IMR-90 (cell line): Measurements from ENCODE around the gene GLCE. TPM values are rescaled to one million over a fixed set of nuclear protein-coding genes. Genes with fewer than 3 reads are reported as not detected.

Experiments
- ATAC-seq: fragments of 200-7000 bp; cut with Tn5 transposase; 2 replicates; pipeline ENCODE4 v1.9.1; 2020; ENCODE audit warnings: low read depth, mild to moderate bottlenecking, moderate library complexity
- BruUV-seq: library from RNA; stranded (reverse); fragments of 400-500 nt; replicated peaks from 2 replicates; lab custom pipeline; 2021; lab: Mats Ljungman, UMichigan
- CTCF ChIA-PET: fragments of 300-600 bp; formaldehyde crosslinking; extraction: SDS; loops from one replicate; lab custom pipeline; 2021; ENCODE audit warnings: antibody characterized with exemption; lab: Yijun Ruan, JAX
- POLR2A ChIA-PET: fragments of 300-600 bp; sonication (Branson Sonifier 250); formaldehyde crosslinking; loops from one replicate; lab custom pipeline; 2022; ENCODE audit warnings: antibody characterized with exemption; ENCODE audit not compliant: unreplicated experiment; lab: Charles Lee
- DNase-seq: peaks from one replicate; pipeline ENCODE4 v3.0.0; 2013
- H2AFZ ChIP-seq: replicated peaks from 2 replicates; pipeline ENCODE3; 2013; ENCODE audit warnings: low read length, mild to moderate bottlenecking; ENCODE audit not compliant: poor library complexity
- H2AK5ac ChIP-seq: 2 replicates; pipeline ENCODE4 v1.6.1; 2013; ENCODE audit warnings: low read depth, low read length, inconsistent platforms
- H2AK9ac ChIP-seq: replicated peaks from 2 replicates; pipeline ENCODE3; 2013; ENCODE audit warnings: mild to moderate bottlenecking, low read depth, low read length, moderate library complexity; ENCODE audit not compliant: poor library complexity
- H2BK120ac ChIP-seq: 2 replicates; pipeline ENCODE4 v1.6.1; 2013; ENCODE audit warnings: low read depth, low read length, inconsistent platforms
- H2BK15ac ChIP-seq: 3 replicates; pipeline ENCODE4 v1.6.1; 2013; ENCODE audit warnings: low read depth, low read length, inconsistent platforms
- H2BK20ac ChIP-seq: 2 replicates; pipeline ENCODE4 v1.6.1; 2013; ENCODE audit warnings: low read depth, mild to moderate bottlenecking, inconsistent platforms, low read length, moderate library complexity
- H2BK5ac ChIP-seq: 2 replicates; pipeline ENCODE4 v1.6.1; 2013; ENCODE audit warnings: mild to moderate bottlenecking, low read depth, low read length, inconsistent platforms; ENCODE audit not compliant: poor library complexity, severe bottlenecking
- H3K14ac ChIP-seq: replicated peaks from 2 replicates; pipeline ENCODE4 v1.6.1; 2013; ENCODE audit warnings: low read depth, low read length, inconsistent platforms
- H3K18ac ChIP-seq: 2 replicates; pipeline ENCODE4 v1.6.1; 2013; ENCODE audit warnings: low read depth, low read length, control low read depth
- H3K23ac ChIP-seq: 2 replicates; pipeline ENCODE4 v1.6.1; 2013; ENCODE audit warnings: low read depth, low read length, inconsistent platforms
- H3K27ac ChIP-seq: 2 replicates; pipeline ENCODE4 v1.5.1; 2013; ENCODE audit warnings: mild to moderate bottlenecking, control low read depth, low read length; ENCODE audit not compliant: insufficient read depth
- H3K27me3 ChIP-seq: 2 replicates; pipeline ENCODE4 v1.6.1; 2013; ENCODE audit warnings: low read length; ENCODE audit not compliant: control insufficient read depth, insufficient read depth
- H3K36me3 ChIP-seq: 2 replicates; pipeline ENCODE4 v1.6.1; 2013; ENCODE audit warnings: low read length, mixed read lengths; ENCODE audit not compliant: control insufficient read depth, insufficient read depth
- H3K4ac ChIP-seq: 2 replicates; pipeline ENCODE4 v1.6.1; 2013; ENCODE audit warnings: low read depth, low read length, inconsistent platforms
- H3K4me1 ChIP-seq: 2 replicates; pipeline ENCODE4 v1.6.1; 2013; ENCODE audit warnings: low read length, mixed read lengths; ENCODE audit not compliant: control insufficient read depth, insufficient read depth
- H3K4me2 ChIP-seq: 2 replicates; pipeline ENCODE4 v1.6.1; 2013; ENCODE audit warnings: low read depth, mild to moderate bottlenecking, control low read depth, low read length, moderate library complexity
- H3K4me3 ChIP-seq: 2 replicates; pipeline ENCODE4 v1.5.1; 2013; ENCODE audit warnings: low read depth, mild to moderate bottlenecking, control low read depth, low read length, moderate library complexity; ENCODE audit not compliant: insufficient read depth
- H3K56ac ChIP-seq: 2 replicates; pipeline ENCODE4 v1.6.1; 2013; ENCODE audit warnings: low read length, inconsistent platforms; ENCODE audit not compliant: insufficient read depth; ENCODE audit errors: extremely low read depth
- H3K79me1 ChIP-seq, 2 experiments: 2 replicates each; pipeline ENCODE4 v1.6.1; 2013; ENCODE audit warnings: low read length in 2 of 2, inconsistent platforms in 1 of 2, low read depth in 1 of 2
- H3K9ac ChIP-seq: 2 replicates; pipeline ENCODE4 v1.6.1; 2013; ENCODE audit warnings: low read depth, low read length, control low read depth
- H3K9me1 ChIP-seq: 2 replicates; pipeline ENCODE4 v1.6.1; 2013; ENCODE audit warnings: low read length, inconsistent platforms; ENCODE audit not compliant: insufficient read depth
- H3K9me3 ChIP-seq: 2 replicates; pipeline ENCODE4 v1.6.1; 2013; ENCODE audit warnings: low read length; ENCODE audit not compliant: control insufficient read depth, insufficient read depth
- H4K20me1 ChIP-seq: 2 replicates; pipeline ENCODE4 v1.6.1; 2013; ENCODE audit warnings: low read length, inconsistent platforms; ENCODE audit not compliant: insufficient read depth
- H4K5ac ChIP-seq: 2 replicates; pipeline ENCODE4 v1.6.1; 2013; ENCODE audit warnings: mild to moderate bottlenecking, low read depth, low read length, control low read depth
- H4K8ac ChIP-seq, 2 experiments: 2 replicates each; pipeline ENCODE4 v1.6.1; 2013; ENCODE audit warnings: low read depth in 2 of 2, low read length in 2 of 2, control low read depth in 1 of 2, inconsistent platforms in 1 of 2
- H4K91ac ChIP-seq: 2 replicates; pipeline ENCODE4 v1.6.1; 2013; ENCODE audit warnings: low read depth, low read length, inconsistent platforms; ENCODE audit not compliant: insufficient read depth
- BHLHE40 ChIP-seq: fragments of 150-350 bp; IDR thresholded peaks from 2 replicates; pipeline ENCODE4 v1.6.1; 2016; ENCODE audit warnings: mild to moderate bottlenecking, low read depth, low read length
- CEBPB ChIP-seq: IDR thresholded peaks from 2 replicates; pipeline ENCODE4 v1.6.1; 2012; ENCODE audit warnings: low read depth, low read length, improper control_type of control experiment
- CHD1 ChIP-seq: IDR thresholded peaks from 2 replicates; pipeline ENCODE4 v1.6.1; 2012; ENCODE audit warnings: low read depth, low read length, improper control_type of control experiment
- CTCF ChIP-seq: conservative IDR thresholded peaks from 2 replicates; pipeline ENCODE4 v1.5.1; 2012; ENCODE audit warnings: mild to moderate bottlenecking, low read depth, low read length, improper control_type of control experiment
- ELK1 ChIP-seq: fragments of 150-350 bp; IDR thresholded peaks from 2 replicates; pipeline ENCODE4 v1.6.1; 2016; ENCODE audit warnings: low read depth, mild to moderate bottlenecking, low read length, moderate library complexity, borderline replicate concordance
- FOS ChIP-seq: fragments of 150-350 bp; IDR thresholded peaks from 2 replicates; pipeline ENCODE4 v1.6.1; 2016; ENCODE audit warnings: low read depth, low read length
- MAFK ChIP-seq: IDR thresholded peaks from 2 replicates; pipeline ENCODE4 v1.6.1; 2012; ENCODE audit warnings: low read depth, low read length, improper control_type of control experiment
- MAZ ChIP-seq: IDR thresholded peaks from 2 replicates; pipeline ENCODE4 v1.6.1; 2012; ENCODE audit warnings: low read depth, mild to moderate bottlenecking, low read length, improper control_type of control experiment, moderate library complexity, borderline replicate concordance
- MXI1 ChIP-seq: IDR thresholded peaks from 2 replicates; pipeline ENCODE4 v1.6.1; 2012; ENCODE audit warnings: low read depth, mild to moderate bottlenecking, low read length, moderate library complexity, borderline replicate concordance
- NFE2L2 ChIP-seq: fragments of 150-350 bp; IDR thresholded peaks from 2 replicates; pipeline ENCODE4 v1.6.1; 2016; ENCODE audit warnings: low read depth, mild to moderate bottlenecking, low read length
- POLR2A ChIP-seq: IDR thresholded peaks from 2 replicates; pipeline ENCODE4 v1.6.1; 2012; ENCODE audit warnings: mild to moderate bottlenecking, low read depth, low read length
- RAD21 ChIP-seq: IDR thresholded peaks from 2 replicates; pipeline ENCODE4 v1.6.1; 2012; ENCODE audit warnings: low read length, improper control_type of control experiment
- RCOR1 ChIP-seq: IDR thresholded peaks from 2 replicates; pipeline ENCODE4 v1.6.1; 2012; ENCODE audit warnings: mild to moderate bottlenecking, low read length, improper control_type of control experiment; ENCODE audit not compliant: insufficient replicate concordance
- RFX5 ChIP-seq: IDR thresholded peaks from 2 replicates; pipeline ENCODE4 v1.8.0; 2012; ENCODE audit warnings: low read depth, mild to moderate bottlenecking, low read length, moderate library complexity
- SMC3 ChIP-seq: fragments of 150-350 bp; IDR thresholded peaks from 2 replicates; pipeline ENCODE4 v1.6.1; 2016; ENCODE audit warnings: low read depth, mild to moderate bottlenecking, antibody characterized with exemption, low read length, moderate library complexity
- USF2 ChIP-seq: fragments of 150-350 bp; IDR thresholded peaks from 2 replicates; pipeline ENCODE4 v1.6.1; 2017; ENCODE audit warnings: mild to moderate bottlenecking, antibody characterized with exemption, low read length, low read depth
- WGBS, 2 experiments: methylation state at CpG; one replicate each; pipeline versions ENCODE4 v1.1.5 to v1.1.7; 2013; ENCODE audit warnings: missing lambda C conversion rate in 2 of 2; ENCODE audit not compliant: insufficient read length in 1 of 2; ENCODE audit errors: extremely low coverage in 2 of 2; 5-methylcytosine and 5-hydroxymethylcytosine counted together
- dilution Hi-C: fragments of 300-500 bp; cut with HindIII; formaldehyde crosslinking; loops from one replicate; pipeline ENCODE4 v1.14.3; 2018; ENCODE audit warnings: low sequenced_read_pairs; ENCODE audit not compliant: unreplicated experiment
- in situ Hi-C: fragments of 300-500 bp; cut with MboI; formaldehyde crosslinking; loops from 3 replicates; pipeline ENCODE4 v1.14.3; 2019; ENCODE audit warnings: low sequenced_read_pairs, inconsistent platforms, mixed read lengths
- intact Hi-C: fragments of 100-400 bp; cut with micrococcal nuclease; formaldehyde crosslinking; loops from 2 replicates; pipeline ENCODE4 v1.10.0; 2022
- polyA plus RNA-seq, 3 experiments: library from polyadenylated mRNA; depleted of rRNA; stranded (reverse); fragments of >200 nt; gene quantifications; 2 replicates each; pipeline ENCODE4 v1.2.3, GENCODE V29; 2012; ENCODE audit warnings: low replicate concordance in 1 of 3
- total RNA-seq: library from RNA; depleted of rRNA; stranded (reverse); fragments of >200 nt; gene quantifications from 2 replicates; pipeline ENCODE4 v1.2.3, GENCODE V29; 2012

Gene GLCE
- total and polyA plus RNA-seq, 2 of the 4 experiments (the other 2 are of a cell fraction): 15.3 to 29.6 TPM

- WGBS, 2 experiments: 98% methylated on average over 7 of the region's 12 CpGs; no CpG with 5 or more reads in 1 of the 2 experiments
Measured at GRCh38 chr15:69285834-69286233, 125.4 kb downstream of the GLCE start.

More at GRCh38 chr15:69285834-69286233, 125.4 kb downstream of the GLCE start:
- H3K36me3 ChIP-seq: no peaks in the 10 kb centered on the region
- H2BK20ac ChIP-seq: no peak overlapping the region
- no peak overlapping the region for H3K4ac ChIP-seq
- in situ Hi-C loops: no loop called here
- POLR2A ChIA-PET: no interaction called here
- H3K4me3 ChIP-seq: no peak overlapping the region
- H3K56ac ChIP-seq: no peak overlapping the region
- no peak overlapping the region for H2AFZ ChIP-seq
- no peak overlapping the region for H4K91ac ChIP-seq
- no peak overlapping the region for H4K8ac ChIP-seq
- no peak overlapping the region for H3K14ac ChIP-seq
- H3K4me2 ChIP-seq: no peak overlapping the region
- no TSS peak for BruUV-seq
- H3K27me3 ChIP-seq: peaks cover 2% of the 10 kb centered on the region; the same call in 1 of the 2 replicates
- no peak overlapping the region for H2BK120ac ChIP-seq
- no peak for DNase-seq
- no peak overlapping the region for H3K27ac ChIP-seq
- H2AK9ac ChIP-seq: no peak overlapping the region
- H2BK5ac ChIP-seq: no peak overlapping the region
- dilution Hi-C loops: no loop called here
- no peak overlapping the region for H2AK5ac ChIP-seq
- H4K5ac ChIP-seq: no peak overlapping the region
- intact Hi-C loops: no loop called here
- TF ChIP-seq CHD1: no peak
- TF ChIP-seq CTCF: no peak
- TF ChIP-seq RFX5: no peak
- no peak for TF ChIP-seq RCOR1
- TF ChIP-seq FOS: no peak
- no peak for TF ChIP-seq CEBPB
- TF ChIP-seq ELK1: no peak
- TF ChIP-seq BHLHE40: no peak
- no peak for TF ChIP-seq MXI1
- no peak for TF ChIP-seq RAD21
- no peak for TF ChIP-seq MAFK
- no peak for TF ChIP-seq SMC3
- TF ChIP-seq USF2: no peak
- no peak for TF ChIP-seq NFE2L2
- TF ChIP-seq POLR2A: no peak
- TF ChIP-seq MAZ: no peak
- H3K79me1 ChIP-seq: no peaks in the 10 kb centered on the region
- H2BK15ac ChIP-seq: no peak overlapping the region
- no peaks in the 10 kb centered on the region for H3K9me3 ChIP-seq
- no peak overlapping the region for H3K9ac ChIP-seq
- ATAC-seq: no peak
- H3K18ac ChIP-seq: no peak overlapping the region
- H4K20me1 ChIP-seq: no peaks in the 10 kb centered on the region
- CTCF ChIA-PET: no interaction called here
- 0 out of 2 replicates have a peak, but pooled peaks cover 4% of the 10 kb centered on the region for H3K9me1 ChIP-seq
- H3K23ac ChIP-seq: no peak overlapping the region
- H3K4me1 ChIP-seq: peaks cover 14% of the 10 kb centered on the region; the same call in 1 of the 2 replicates
